Spleen (tissue), 11 donors: ENCODE data around the gene HES6. TPM values are rescaled to one million over a fixed set of nuclear protein-coding genes. Genes with fewer than 3 reads are reported as not detected.

ENCODE experiments used
- DNase-seq: peaks from one replicate; pipeline ENCODE4 v3.0.0-alpha.2; 2020
- H3K27ac ChIP-seq, 8 donors: fragments of 200-600 bp; sonication (generic) in 7 of 8; 1 replicate in 4 of 8; 2 replicates in 4 of 8; pipeline versions ENCODE4 v1.5.0 to v1.8.0; 2016 to 2021; ENCODE audit warnings: inconsistent platforms in 4 of 8, mild to moderate bottlenecking in 4 of 8, moderate library complexity in 1 of 8
- H3K27me3 ChIP-seq, 7 donors: fragments of 200-600 bp; sonication (generic) in 6 of 7; replicated peaks in 1 of 7; 1 replicate in 4 of 7; 2 replicates in 3 of 7; pipeline versions ENCODE4 v1.5.0 to v1.8.0; 2016 to 2021; ENCODE audit warnings: inconsistent platforms in 3 of 7, mild to moderate bottlenecking in 1 of 7
- H3K36me3 ChIP-seq, 6 donors: fragments of 200-600 bp; sonication (generic) in 5 of 6; 1 replicate in 4 of 6; 2 replicates in 2 of 6; pipeline versions ENCODE4 v1.5.0 to v1.8.0; 2016 to 2021; ENCODE audit warnings: inconsistent platforms in 2 of 6
- H3K4me1 ChIP-seq, 6 donors: fragments of 200-600 bp; sonication (generic) in 5 of 6; 1 replicate in 3 of 6; 2 replicates in 3 of 6; pipeline versions ENCODE4 v1.5.0 to v1.8.0; 2016 to 2021; ENCODE audit warnings: inconsistent platforms in 3 of 6
- H3K4me3 ChIP-seq, 8 donors: fragments of 200-600 bp; sonication (generic) in 7 of 8; 1 replicate in 4 of 8; 2 replicates in 4 of 8; pipeline versions ENCODE4 v1.5.0 to v1.8.0; 2016 to 2021; ENCODE audit warnings: inconsistent platforms in 4 of 8, mild to moderate bottlenecking in 4 of 8, moderate library complexity in 2 of 8
- H3K9me3 ChIP-seq, 8 donors: fragments of 200-600 bp; sonication (generic) in 7 of 8; 1 replicate in 4 of 8; 2 replicates in 4 of 8; pipeline versions ENCODE4 v1.5.0 to v1.8.0; 2016 to 2021; ENCODE audit warnings: inconsistent platforms in 4 of 8
- CTCF ChIP-seq, 11 experiments: fragments of 200-600 bp in 7 of 11; fragments of 450-650 bp in 4 of 11; sonication (generic) in 4 of 11; IDR thresholded peaks in 8 of 11; conservative IDR thresholded peaks in 3 of 11; 1 replicate in 7 of 11; 2 replicates in 4 of 11; pipeline versions ENCODE4 v1.4.0 to v1.8.0; 2016 to 2021; ENCODE audit warnings: antibody characterized with exemption in 11 of 11, inconsistent platforms in 4 of 11, mild to moderate bottlenecking in 1 of 11
- POLR2A ChIP-seq, 3 donors: fragments of 450-650 bp; IDR thresholded peaks; one replicate each; pipeline ENCODE4 v1.5.1; 2017; ENCODE audit warnings: antibody characterized with exemption in 3 of 3, mild to moderate bottlenecking in 1 of 3
- POLR2AphosphoS5 ChIP-seq, 3 donors: sonication (generic); formaldehyde crosslinking; IDR thresholded peaks; one replicate each; pipeline ENCODE4 v1.5.1; 2017; ENCODE audit warnings: antibody characterized with exemption in 3 of 3
- WGBS, 5 donors: extraction: QIAGEN DNeasy Blood & Tissue Kit in 3 of 5; methylation state at CpG; one replicate each; pipeline versions ENCODE4 v1.1.5 to v1.1.7; 2013 to 2018; 5-methylcytosine and 5-hydroxymethylcytosine counted together
- intact Hi-C: fragments of 100-400 bp; cut with DNase I; formaldehyde crosslinking; loops from one replicate; pipeline ENCODE4 v1.15.0; 2023; ENCODE audit warnings: low total_unique reads
- polyA plus RNA-seq, 3 donors: library from polyadenylated mRNA; stranded (reverse); fragments of 200-250 nt; gene quantifications; one replicate each; pipeline ENCODE4 v1.2.1, GENCODE V29; 2013
- total RNA-seq, 7 donors: library from RNA; depleted of rRNA in 3 of 7; stranded (reverse); fragments of >200 nt in 3 of 7; fragmentation: NEBNext Ultra II Directional in 4 of 7; extraction: Animal tissue kit (Norgen Biotek cat#: 25700) in 4 of 7; gene quantifications; one replicate each; pipeline versions ENCODE4 v1.1.0 to v1.2.1, GENCODE V29; 2016 to 2021
- donor health status: healthy with polysubstance abuse.
- donor health status: DM: no; HTN: no; CAD: no; lungs with moderate emphysema.
- donor health status: DM: no; HTN: no; CAD: no.
- donor health status: Bipolar disorder and iron deficiency.
- donor health status: healthy.
- donor health status: DM: no; HTN: no; CAD: no.
- donor health status: DM: yes; HTN: yes; CAD: no.

HES6 gene
- total and polyA plus RNA-seq, 10 donors, result 3.9 to 22.7 (median 8.3) TPM

GRCh38 chr2:238225121-238225520, 14.7 kb downstream of the HES6 start:
- Histone ChIP-seq H3K4me3 (no peak overlapping the region), H3K4me1 (peaks cover 0 to 14% (median 1%) of the 10 kb centered on the region in 6 donors), H3K27ac (no peak overlapping the region), H3K36me3 (peaks cover 0 to 53% (median 6%) of the 10 kb centered on the region in 6 donors), H3K27me3 (no peaks in the 10 kb centered on the region), H3K9me3 (no peaks in the 10 kb centered on the region)
- intact Hi-C loops, result no loop called here
- no peak for DNase-seq
- WGBS, 5 donors, result 90 to 97% (median 92%) methylated on average over 8 to 13 of the region's 13 CpGs
- no peak for TF ChIP-seq CTCF (IDR thresholded peaks at IDR 0.05 in 8 of 11, conservative IDR thresholded peaks at IDR 0.05 in 3 of 11)
- TF ChIP-seq POLR2AphosphoS5 (IDR thresholded peaks at IDR 0.05), result no peak
- TF ChIP-seq POLR2A (IDR thresholded peaks at IDR 0.05), result no peak

- Histone ChIP-seq H3K4me3 (no peak overlapping the region), H3K36me3 (peaks cover 0 to 53% (median 6%) of the 10 kb centered on the region in 6 donors), H3K4me1 (peaks cover 0 to 11% (median 0%) of the 10 kb centered on the region in 6 donors), H3K27me3 (no peaks in the 10 kb centered on the region), H3K9me3 (no peaks in the 10 kb centered on the region), H3K27ac (no peak overlapping the region)
- no peak for DNase-seq
- TF ChIP-seq POLR2AphosphoS5 (IDR thresholded peaks at IDR 0.05), result no peak
- no peak for TF ChIP-seq POLR2A (IDR thresholded peaks at IDR 0.05)
- TF ChIP-seq CTCF (IDR thresholded peaks at IDR 0.05 in 8 of 11, conservative IDR thresholded peaks at IDR 0.05 in 3 of 11), result no peak
- intact Hi-C loops, result no loop called here
- WGBS, 5 donors, result 91 to 97% (median 94%) methylated on average over 29 of the region's 29 CpGs
Observed at GRCh38 chr2:238224356-238225035, 15.3 kb downstream of the HES6 start.

DNA sequence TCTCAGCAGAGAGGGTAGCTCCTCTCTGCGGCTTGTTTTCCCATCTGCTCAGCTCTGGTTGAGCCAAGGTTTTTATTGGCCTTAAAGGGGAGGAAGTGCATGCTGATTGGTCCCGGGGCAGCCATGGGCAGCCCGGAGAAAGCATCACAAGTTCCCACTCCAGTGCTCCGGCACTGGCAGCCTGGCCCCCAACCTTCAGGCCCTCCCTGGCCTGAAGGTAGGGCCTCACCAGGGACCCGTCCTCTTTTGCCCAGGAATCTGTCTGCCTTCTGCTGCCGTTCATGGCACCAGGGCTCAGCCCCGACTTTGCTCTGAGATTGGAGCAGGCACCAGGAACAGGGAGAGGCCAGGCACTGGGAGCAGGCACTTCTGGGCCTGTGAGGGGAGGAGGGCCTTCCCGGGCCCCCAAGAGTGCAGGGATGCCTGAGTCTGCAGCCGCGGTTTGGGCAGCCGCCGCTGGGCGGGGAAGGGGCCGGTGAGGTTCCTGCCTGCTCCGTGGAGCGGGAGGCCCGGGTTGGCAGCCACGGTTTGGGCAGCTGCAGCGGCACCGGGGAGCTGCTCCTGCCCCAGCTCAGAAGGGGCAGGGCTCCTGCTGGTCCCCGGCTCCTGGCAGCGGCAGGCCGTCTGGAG, 18.8 kb downstream of the HES6 start:
- DNase-seq, result no peak

More for the DNA sequence above, 18.8 kb downstream of the HES6 start:
- H3K27ac ChIP-seq, result peak overlapping the region in 1 of 8 donors; percentile 51
- 70 to 86% (median 82%) methylated on average over 15 to 23 of the region's 23 CpGs for WGBS, 5 donors
- intact Hi-C loops, result no loop called here
- peaks cover 0 to 26% (median 5%) of the 10 kb centered on the region in 6 donors for H3K36me3 ChIP-seq
- no peaks in the 10 kb centered on the region for H3K9me3 ChIP-seq
- TF ChIP-seq POLR2AphosphoS5 (IDR thresholded peaks at IDR 0.05) (peak in 2 of 3 donors; percentile 17 to 37), CTCF (IDR thresholded peaks at IDR 0.05 in 8 of 11, conservative IDR thresholded peaks at IDR 0.05 in 3 of 11) (no peak), POLR2A (IDR thresholded peaks at IDR 0.05) (no peak)
- H3K27me3 ChIP-seq, result peaks cover 0 to 9% (median 0%) of the 10 kb centered on the region in 7 donors
- H3K4me1 ChIP-seq, result peaks cover 0 to 1% (median 0%) of the 10 kb centered on the region in 6 donors
- peak overlapping the region in 1 of 8 donors; percentile 42 for H3K4me3 ChIP-seq
